Measurements from ENCODE around the gene CFH. TPM values are rescaled to one million over a fixed set of nuclear protein-coding genes. Genes with fewer than 3 reads are reported as not detected.

Gene CFH
- total RNA-seq, 1 experiment from 2014 or later, result 26.1 TPM

- Mint-ChIP-seq H3K27ac (ENCODE audit: unreplicated experiment) (no peak overlapping the region), H3K27me3 (ENCODE audit: unreplicated experiment) (no peaks in the 10 kb centered on the region), H3K36me3 (ENCODE audit: insufficient read depth, unreplicated experiment) (no peaks in the 10 kb centered on the region), H3K4me1 (ENCODE audit: low read depth, unreplicated experiment) (no peaks in the 10 kb centered on the region), H3K9me3 (ENCODE audit: low read depth, unreplicated experiment) (no peaks in the 10 kb centered on the region), H3K4me3 (ENCODE audit: low read depth, unreplicated experiment) (no peak overlapping the region)
- intact Hi-C loops (cut with micrococcal nuclease; ENCODE audit: unreplicated experiment), result loop anchor here (1.0 to 2.0 kb wide), 3 partner anchors 306 to 512 kb away; no protein-coding TSS in a partner anchor
- peak; percentile 31 for TF ChIP-seq CTCF (IDR thresholded peaks at IDR 0.05; ENCODE audit: unreplicated experiment)
- BruUV-seq (replicated peaks), result no TSS peak
- CTCF ChIA-PET, result interaction anchor here (0.6 to 2.0 kb wide), 4 partner anchors 16 to 512 kb away, joined by 3 to 27 read pairs (median 7); no protein-coding TSS in a partner anchor
- DNase-seq, result no peak
These were observed 9.0 kb downstream of the CFH start for GRCh38 chr1:196660852-196661251.

GRCh38 chr1:196661345-196661744 is 9.5 kb downstream of the CFH start:
- CTCF ChIA-PET, result interaction anchor here (1.0 to 2.0 kb wide), 4 partner anchors 17 to 513 kb away, joined by 3 to 27 read pairs (median 7); no protein-coding TSS in a partner anchor
- intact Hi-C loops (cut with micrococcal nuclease; ENCODE audit: unreplicated experiment), result loop anchor here (1.0 to 2.0 kb wide), 3 partner anchors 306 to 513 kb away; no protein-coding TSS in a partner anchor

GRCh38 chr1:196667131-196667530 is 15.3 kb downstream of the CFH start:
- intact Hi-C loops (cut with micrococcal nuclease; ENCODE audit: unreplicated experiment), result no loop called here
- no peak overlapping the region for H3K4me3 Mint-ChIP-seq (ENCODE audit: low read depth, unreplicated experiment)
- no peaks in the 10 kb centered on the region for H3K4me1 Mint-ChIP-seq (ENCODE audit: low read depth, unreplicated experiment)

More at GRCh38 chr1:196661345-196661744, 9.5 kb downstream of the CFH start:
- BruUV-seq (replicated peaks), result no TSS peak
- DNase-seq, result no peak
- Mint-ChIP-seq H3K27ac (ENCODE audit: unreplicated experiment) (no peak overlapping the region), H3K27me3 (ENCODE audit: unreplicated experiment) (no peaks in the 10 kb centered on the region), H3K4me3 (ENCODE audit: low read depth, unreplicated experiment) (no peak overlapping the region), H3K4me1 (ENCODE audit: low read depth, unreplicated experiment) (no peaks in the 10 kb centered on the region), H3K9me3 (ENCODE audit: low read depth, unreplicated experiment) (no peaks in the 10 kb centered on the region), H3K36me3 (ENCODE audit: insufficient read depth, unreplicated experiment) (no peaks in the 10 kb centered on the region)
- TF ChIP-seq CTCF (IDR thresholded peaks at IDR 0.05; ENCODE audit: unreplicated experiment), result no peak

GRCh38 chr1:196669051-196669450 is 17.2 kb downstream of the CFH start:
- Mint-ChIP-seq H3K27ac (ENCODE audit: unreplicated experiment) (no peak overlapping the region), H3K4me1 (ENCODE audit: low read depth, unreplicated experiment) (no peaks in the 10 kb centered on the region), H3K4me3 (ENCODE audit: low read depth, unreplicated experiment) (no peak overlapping the region), H3K36me3 (ENCODE audit: insufficient read depth, unreplicated experiment) (no peaks in the 10 kb centered on the region), H3K27me3 (ENCODE audit: unreplicated experiment) (no peaks in the 10 kb centered on the region), H3K9me3 (ENCODE audit: low read depth, unreplicated experiment) (peaks cover 8% of the 10 kb centered on the region)
- no peak for TF ChIP-seq CTCF (IDR thresholded peaks at IDR 0.05; ENCODE audit: unreplicated experiment)
- intact Hi-C loops (cut with micrococcal nuclease; ENCODE audit: unreplicated experiment), result no loop called here
- no peak for DNase-seq
- CTCF ChIA-PET, result no interaction called here
- no TSS peak for BruUV-seq (replicated peaks)

More at GRCh38 chr1:196667131-196667530, 15.3 kb downstream of the CFH start:
- Mint-ChIP-seq H3K36me3 (ENCODE audit: insufficient read depth, unreplicated experiment) (no peaks in the 10 kb centered on the region), H3K27ac (ENCODE audit: unreplicated experiment) (no peak overlapping the region), H3K9me3 (ENCODE audit: low read depth, unreplicated experiment) (peaks cover 8% of the 10 kb centered on the region), H3K27me3 (ENCODE audit: unreplicated experiment) (no peaks in the 10 kb centered on the region)
- no TSS peak for BruUV-seq (replicated peaks)
- CTCF ChIA-PET, result no interaction called here
- DNase-seq, result no peak
- TF ChIP-seq CTCF (IDR thresholded peaks at IDR 0.05; ENCODE audit: unreplicated experiment), result no peak

Measured in Calu3 (cell line).